Activated naive CD8-positive, alpha-beta T cell treated with anti-CD3 and anti-CD28 coated beads, Interleukin-2, amount 50 U/mL, for 24 hours (primary cell): ENCODE measurements around the gene CHD5.
A peak's percentile ranks its signal among the peaks of the same experiment; 100 is the strongest.

Source experiments
- ATAC-seq: fragments of 150-1000 bp; cut with Tn5 transposase; one replicate; pipeline ENCODE4 v1.10.0; 2021
- DNase-seq: peaks from one replicate; pipeline ENCODE4 v3.0.0; 2021
- H3K27ac Mint-ChIP-seq: one replicate; pipeline ENCODE4 v1.8.0; 2021; ENCODE audit warnings: mild to moderate bottlenecking, mixed read lengths
- H3K27me3 Mint-ChIP-seq: one replicate; pipeline ENCODE4 v1.8.0; 2021; ENCODE audit warnings: mixed read lengths
- H3K36me3 Mint-ChIP-seq: one replicate; pipeline ENCODE4 v1.8.0; 2021; ENCODE audit warnings: low read depth, mixed read lengths
- H3K4me1 Mint-ChIP-seq: one replicate; pipeline ENCODE4 v1.8.0; 2021; ENCODE audit warnings: mixed read lengths
- H3K4me3 Mint-ChIP-seq: one replicate; pipeline ENCODE4 v1.8.0; 2021; ENCODE audit warnings: mild to moderate bottlenecking, moderate library complexity, mixed read lengths
- H3K9me3 Mint-ChIP-seq: one replicate; pipeline ENCODE4 v1.8.0; 2021; ENCODE audit warnings: mixed read lengths

The CHD5 gene

GRCh38 chr1:6129313-6129712 lies 50.8 kb downstream of the CHD5 start:
- Mint-ChIP-seq H3K9me3 (peaks cover 5% of the 10 kb centered on the region), H3K4me1 (peaks cover 3% of the 10 kb centered on the region), H3K27ac (no peak overlapping the region), H3K36me3 (no peaks in the 10 kb centered on the region), H3K27me3 (peaks cover 8% of the 10 kb centered on the region), H3K4me3 (no peak overlapping the region)
- DNase-seq = no peak
- no peak for ATAC-seq

DNA sequence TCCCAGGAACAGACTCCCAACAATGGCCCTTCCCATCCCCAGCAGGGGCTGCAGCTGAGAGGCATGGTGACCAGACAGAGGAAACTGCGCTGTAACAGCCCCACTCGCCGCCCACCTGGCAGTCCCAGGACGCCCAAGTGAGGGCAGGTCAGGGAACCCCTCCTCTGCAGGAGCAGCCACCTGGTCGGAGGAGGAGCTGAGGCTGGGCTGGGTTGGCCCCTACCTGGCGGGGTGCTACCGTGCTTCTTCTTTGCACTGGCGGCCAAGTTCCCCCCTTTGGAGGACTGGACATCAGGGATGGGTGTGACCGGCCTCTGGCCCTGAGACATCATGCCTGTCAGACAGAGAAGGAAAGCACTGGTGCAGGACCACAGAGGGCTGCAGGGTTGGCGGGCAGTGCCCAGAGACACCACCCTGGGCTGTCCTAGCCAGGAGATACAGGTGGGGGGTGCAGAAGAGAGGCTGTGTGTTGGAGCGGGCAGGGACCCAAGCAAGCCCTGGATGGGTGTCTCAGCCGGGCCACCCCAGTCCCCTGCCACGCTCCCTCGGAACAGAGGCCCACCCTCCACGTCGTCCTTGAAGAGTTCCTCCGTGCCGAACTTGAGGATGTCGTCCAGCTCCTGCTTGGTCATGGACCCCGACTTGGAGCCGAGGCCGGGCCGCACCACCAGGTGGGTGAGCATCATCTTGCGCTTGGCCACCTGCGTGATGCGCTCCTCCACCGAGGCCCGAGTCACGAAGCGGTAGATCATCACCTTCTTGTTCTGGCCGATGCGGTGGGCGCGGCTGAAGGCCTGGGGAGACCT lies 51.6 kb downstream of the CHD5 start:
- H3K27me3 Mint-ChIP-seq = peaks cover 8% of the 10 kb centered on the region
- ATAC-seq (no peak), DNase-seq (no peak)
- no peak overlapping the region for H3K27ac Mint-ChIP-seq
- peaks cover 5% of the 10 kb centered on the region for H3K9me3 Mint-ChIP-seq
- H3K36me3 Mint-ChIP-seq = no peaks in the 10 kb centered on the region
- peaks cover 3% of the 10 kb centered on the region for H3K4me1 Mint-ChIP-seq
- no peak overlapping the region for H3K4me3 Mint-ChIP-seq

DNA sequence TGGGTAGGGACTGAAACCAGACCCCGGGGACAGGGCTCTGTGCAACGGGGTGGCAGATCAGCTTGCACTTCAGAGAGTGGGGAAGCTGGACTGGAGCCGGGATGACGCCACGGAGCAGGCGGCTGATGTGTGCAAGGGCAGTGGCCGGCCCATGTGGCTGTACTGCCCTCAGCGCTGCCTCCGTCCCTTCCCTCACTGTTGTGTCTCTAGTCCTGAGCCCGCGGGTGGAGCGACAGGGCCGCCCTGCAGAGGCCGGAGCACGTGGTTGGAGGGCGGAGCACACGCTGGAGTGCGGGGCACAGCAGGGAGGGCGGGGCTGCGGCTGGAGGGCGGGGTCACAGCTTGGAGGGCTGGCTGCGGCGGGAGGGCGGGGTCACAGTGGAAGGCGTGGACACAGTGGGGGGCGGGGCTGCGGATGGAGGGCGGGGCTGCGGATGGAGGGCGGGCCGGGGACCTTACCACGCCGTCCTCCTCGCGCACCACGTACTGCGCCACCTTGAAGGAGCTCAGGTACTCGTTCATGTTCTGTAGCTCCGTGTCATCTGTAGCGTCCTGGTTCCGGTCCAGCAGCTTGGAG lies 52.4 kb downstream of the CHD5 start:
- Mint-ChIP-seq H3K9me3 (peaks cover 5% of the 10 kb centered on the region), H3K4me3 (no peak overlapping the region), H3K36me3 (no peaks in the 10 kb centered on the region), H3K27me3 (peaks cover 8% of the 10 kb centered on the region), H3K4me1 (peaks cover 3% of the 10 kb centered on the region), H3K27ac (no peak overlapping the region)
- peak; percentile 48 for ATAC-seq
- peak; percentile 74 for DNase-seq

DNA sequence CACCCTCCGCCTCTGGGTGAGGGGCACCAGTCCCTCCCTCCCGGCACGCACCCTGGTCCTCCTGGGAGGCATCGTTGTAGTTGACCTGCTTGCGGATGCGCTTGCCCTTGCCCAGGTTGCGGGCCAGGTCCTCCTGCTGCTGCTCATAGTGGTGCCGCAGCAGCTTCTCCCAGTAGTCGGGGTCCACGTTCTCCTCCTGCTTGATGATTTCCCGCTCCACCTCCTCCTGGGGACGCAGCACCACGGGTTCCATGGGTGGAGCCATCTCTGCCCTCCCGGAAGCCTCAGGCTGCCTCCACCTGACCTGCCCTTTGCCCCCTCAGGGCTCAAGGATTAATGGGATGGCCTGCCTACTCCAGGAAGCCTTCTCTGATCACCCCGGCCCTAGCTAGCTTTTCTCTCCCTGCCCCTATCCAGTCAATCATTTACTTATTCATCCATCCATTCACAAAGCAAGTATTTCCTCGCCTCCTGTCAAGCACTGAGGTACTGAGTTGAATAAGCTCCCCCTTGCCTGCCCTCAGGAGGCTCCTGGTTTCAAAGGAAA lies 53.5 kb downstream of the CHD5 start:
- Mint-ChIP-seq H3K9me3 (no peaks in the 10 kb centered on the region), H3K4me3 (no peak overlapping the region), H3K27me3 (peaks cover 8% of the 10 kb centered on the region), H3K4me1 (peaks cover 3% of the 10 kb centered on the region), H3K27ac (no peak overlapping the region), H3K36me3 (no peaks in the 10 kb centered on the region)
- ATAC-seq (no peak), DNase-seq (no peak)

DNA sequence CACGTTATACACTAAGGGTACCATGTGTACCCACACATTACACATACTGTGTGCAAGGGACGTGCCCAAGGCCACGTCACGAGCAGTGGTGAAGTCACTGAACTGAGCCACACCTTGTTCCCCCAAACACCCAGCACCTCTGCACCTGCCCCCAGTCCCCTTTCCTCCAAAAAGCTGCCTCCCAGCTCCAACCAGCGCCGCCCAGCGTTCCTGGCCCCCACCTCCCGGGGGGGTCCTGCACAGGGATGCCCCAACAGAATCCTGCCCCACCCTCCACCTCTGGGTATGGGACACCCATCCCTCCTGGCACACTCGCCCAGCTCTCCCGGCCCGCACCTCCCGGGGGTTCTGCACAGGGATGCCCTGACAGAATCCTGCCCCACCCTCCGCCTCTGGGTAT lies 54.1 kb downstream of the CHD5 start:
- H3K9me3 Mint-ChIP-seq = no peaks in the 10 kb centered on the region
- H3K4me1 Mint-ChIP-seq = peaks cover 3% of the 10 kb centered on the region
- no peak overlapping the region for H3K27ac Mint-ChIP-seq
- H3K27me3 Mint-ChIP-seq = peaks cover 8% of the 10 kb centered on the region
- DNase-seq (no peak), ATAC-seq (no peak)
- no peaks in the 10 kb centered on the region for H3K36me3 Mint-ChIP-seq
- no peak overlapping the region for H3K4me3 Mint-ChIP-seq

DNA sequence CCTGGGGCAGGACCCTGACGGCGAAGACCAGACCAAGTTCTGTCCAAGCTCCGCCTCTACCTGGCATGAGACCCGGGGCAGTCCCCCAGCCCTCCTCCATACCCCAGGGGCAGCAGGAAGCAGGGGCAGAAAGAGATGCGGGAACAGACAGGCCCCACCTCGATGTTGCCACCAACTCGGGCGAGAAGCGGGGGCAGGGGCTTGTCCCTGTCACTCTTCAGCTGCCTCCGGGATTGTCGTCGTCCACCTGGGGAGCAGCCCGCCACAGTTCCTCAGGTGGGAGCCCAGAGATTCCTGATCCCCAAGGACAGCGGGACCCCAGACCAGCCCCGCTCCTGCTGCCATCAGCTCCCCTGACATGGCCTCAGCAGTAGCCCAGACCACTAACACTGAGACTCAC lies 54.8 kb downstream of the CHD5 start:
- Mint-ChIP-seq H3K27ac (no peak overlapping the region), H3K4me3 (no peak overlapping the region), H3K9me3 (no peaks in the 10 kb centered on the region), H3K27me3 (peaks cover 8% of the 10 kb centered on the region), H3K4me1 (peaks cover 3% of the 10 kb centered on the region), H3K36me3 (no peaks in the 10 kb centered on the region)
- no peak for DNase-seq
- ATAC-seq = no peak

- Mint-ChIP-seq H3K27me3 (peaks cover 8% of the 10 kb centered on the region), H3K4me1 (peaks cover 3% of the 10 kb centered on the region), H3K27ac (no peak overlapping the region), H3K4me3 (no peak overlapping the region), H3K9me3 (no peaks in the 10 kb centered on the region), H3K36me3 (no peaks in the 10 kb centered on the region)
- DNase-seq (no peak), ATAC-seq (no peak)
Measured at GRCh38 chr1:6124746-6125365, 55.3 kb downstream of the CHD5 start.

GRCh38 chr1:6124341-6124740 lies 55.8 kb downstream of the CHD5 start:
- H3K9me3 Mint-ChIP-seq = no peaks in the 10 kb centered on the region
- no peak overlapping the region for H3K4me3 Mint-ChIP-seq
- no peaks in the 10 kb centered on the region for H3K36me3 Mint-ChIP-seq
- H3K4me1 Mint-ChIP-seq = peaks cover 3% of the 10 kb centered on the region
- no peak overlapping the region for H3K27ac Mint-ChIP-seq
- DNase-seq (no peak), ATAC-seq (no peak)
- H3K27me3 Mint-ChIP-seq = peaks cover 8% of the 10 kb centered on the region

DNA sequence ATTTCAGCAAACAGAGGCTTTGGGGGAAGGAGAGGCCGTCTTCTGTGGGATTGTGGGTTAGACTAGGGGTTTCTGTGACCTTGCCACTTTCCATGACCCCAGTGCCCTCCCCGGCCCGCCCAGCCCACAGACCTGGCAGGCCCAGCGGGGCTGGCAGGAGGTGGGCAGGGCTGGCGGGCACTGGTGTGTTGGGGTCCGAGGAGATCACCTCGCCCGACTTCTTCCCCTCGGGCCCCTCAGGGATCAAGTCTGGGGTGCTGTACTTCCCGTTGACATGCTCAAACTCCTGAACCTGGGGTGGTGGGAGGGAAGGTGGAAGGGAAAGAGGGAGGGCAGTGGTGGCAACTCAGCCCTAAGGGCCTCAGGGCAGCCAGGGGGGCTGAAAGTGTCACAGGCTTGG lies 56.3 kb downstream of the CHD5 start:
- Mint-ChIP-seq H3K9me3 (no peaks in the 10 kb centered on the region), H3K4me1 (peaks cover 3% of the 10 kb centered on the region), H3K36me3 (no peaks in the 10 kb centered on the region), H3K4me3 (no peak overlapping the region), H3K27me3 (peaks cover 8% of the 10 kb centered on the region), H3K27ac (no peak overlapping the region)
- ATAC-seq = no peak
- DNase-seq = no peak

DNA sequence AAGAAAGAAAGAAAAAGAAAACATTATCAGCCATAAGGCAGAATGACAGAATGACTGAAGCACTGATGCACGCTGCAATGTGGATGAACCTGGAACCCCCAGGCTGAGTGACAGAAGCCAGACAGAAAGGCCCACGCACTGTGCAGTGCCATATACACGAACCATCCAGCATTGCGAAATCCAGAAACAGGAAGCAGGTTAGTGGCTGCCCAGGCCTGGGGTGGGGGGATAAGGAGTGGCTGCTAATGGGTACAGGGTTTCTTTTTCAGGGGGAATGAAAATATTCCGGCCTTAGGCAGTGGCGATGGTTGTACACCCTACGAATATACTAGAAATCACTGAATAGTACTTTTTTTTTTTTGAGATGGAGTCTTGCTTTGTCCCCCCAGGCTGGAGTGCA lies 57.0 kb downstream of the CHD5 start:
- peaks cover 3% of the 10 kb centered on the region for H3K4me1 Mint-ChIP-seq
- peaks cover 4% of the 10 kb centered on the region for H3K9me3 Mint-ChIP-seq
- peaks cover 7% of the 10 kb centered on the region for H3K27me3 Mint-ChIP-seq
- no peaks in the 10 kb centered on the region for H3K36me3 Mint-ChIP-seq
- no peak overlapping the region for H3K4me3 Mint-ChIP-seq
- ATAC-seq (no peak), DNase-seq (no peak)
- H3K27ac Mint-ChIP-seq = no peak overlapping the region

GRCh38 chr1:6121651-6122370 lies 58.3 kb downstream of the CHD5 start:
- peaks cover 1% of the 10 kb centered on the region for H3K4me1 Mint-ChIP-seq
- ATAC-seq (no peak), DNase-seq (no peak)
- no peaks in the 10 kb centered on the region for H3K36me3 Mint-ChIP-seq
- H3K27me3 Mint-ChIP-seq = peaks cover 2% of the 10 kb centered on the region
- peaks cover 14% of the 10 kb centered on the region for H3K9me3 Mint-ChIP-seq
- H3K27ac Mint-ChIP-seq = no peak overlapping the region
- no peak overlapping the region for H3K4me3 Mint-ChIP-seq

DNA sequence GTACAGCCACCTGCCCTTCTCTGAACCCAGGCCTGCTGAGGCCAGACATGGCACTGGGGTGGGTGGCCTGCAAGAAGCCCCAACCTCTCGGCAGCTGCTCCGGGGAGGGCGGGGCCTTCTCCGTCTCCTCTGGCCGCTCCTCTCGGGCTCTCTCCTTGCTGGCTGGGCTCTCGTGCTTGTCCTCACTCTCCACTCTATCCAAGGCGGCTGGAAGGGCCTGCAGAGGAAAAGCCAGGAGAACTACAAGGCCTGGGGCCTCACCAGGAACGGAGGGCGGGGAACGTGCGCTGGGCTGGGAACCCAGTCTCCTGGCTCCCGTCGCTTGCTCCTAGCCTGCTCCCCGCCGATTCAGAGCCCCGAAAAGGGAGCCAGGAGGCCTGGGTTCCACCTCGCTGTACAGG lies 59.1 kb downstream of the CHD5 start:
- Mint-ChIP-seq H3K27me3 (no peaks in the 10 kb centered on the region), H3K9me3 (peaks cover 22% of the 10 kb centered on the region), H3K27ac (no peak overlapping the region), H3K4me3 (no peak overlapping the region), H3K4me1 (no peaks in the 10 kb centered on the region), H3K36me3 (no peaks in the 10 kb centered on the region)
- DNase-seq (no peak), ATAC-seq (no peak)

- no peaks in the 10 kb centered on the region for H3K36me3 Mint-ChIP-seq
- H3K4me3 Mint-ChIP-seq = no peak overlapping the region
- ATAC-seq (no peak), DNase-seq (no peak)
- H3K27me3 Mint-ChIP-seq = no peaks in the 10 kb centered on the region
- no peaks in the 10 kb centered on the region for H3K4me1 Mint-ChIP-seq
- H3K9me3 Mint-ChIP-seq = peaks cover 22% of the 10 kb centered on the region
- H3K27ac Mint-ChIP-seq = no peak overlapping the region
Measured at GRCh38 chr1:6118415-6118814, 61.7 kb downstream of the CHD5 start.

- no peak for DNase-seq
- Mint-ChIP-seq H3K27me3 (peaks cover 3% of the 10 kb centered on the region), H3K4me3 (no peak overlapping the region), H3K9me3 (peaks cover 22% of the 10 kb centered on the region), H3K27ac (no peak overlapping the region), H3K36me3 (no peaks in the 10 kb centered on the region), H3K4me1 (no peaks in the 10 kb centered on the region)
- no peak for ATAC-seq
Measured at GRCh38 chr1:6117624-6118023, 62.5 kb downstream of the CHD5 start.
